Superior temporal gyrus (tissue), 1 donor: ENCODE results near the gene CTDSP2.
"Not testable (repeated sequence)": the region's sequence is repeated elsewhere in the genome, so short reads cannot be mapped to it uniquely, and the experiment has no call there.

Experiments
- DNase-seq: peaks from one replicate; pipeline ENCODE4 v3.0.0-alpha.2; 2016; ENCODE audit errors: extremely low spot score

Gene CTDSP2

DNA sequence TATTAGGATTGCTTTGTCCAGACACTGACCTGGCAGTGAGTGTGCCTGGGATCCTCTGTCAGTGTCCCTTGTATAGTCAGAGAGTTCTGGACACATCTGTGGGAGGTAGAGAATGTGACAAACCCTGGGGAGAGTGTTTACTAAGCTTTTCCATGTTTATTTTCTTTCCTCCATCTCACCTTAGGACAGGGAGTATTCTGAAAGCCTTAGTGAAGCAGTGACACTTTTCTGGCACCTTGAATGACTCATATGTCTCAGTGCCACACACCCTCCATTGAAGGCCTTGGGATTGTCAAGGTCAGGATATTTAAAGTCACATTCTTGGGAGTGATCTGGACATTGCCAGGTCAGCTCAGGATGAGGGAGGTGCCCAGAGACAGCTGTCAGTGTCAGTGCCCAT, 34.9 kb upstream of the CTDSP2 start:
- no peak for DNase-seq

DNA sequence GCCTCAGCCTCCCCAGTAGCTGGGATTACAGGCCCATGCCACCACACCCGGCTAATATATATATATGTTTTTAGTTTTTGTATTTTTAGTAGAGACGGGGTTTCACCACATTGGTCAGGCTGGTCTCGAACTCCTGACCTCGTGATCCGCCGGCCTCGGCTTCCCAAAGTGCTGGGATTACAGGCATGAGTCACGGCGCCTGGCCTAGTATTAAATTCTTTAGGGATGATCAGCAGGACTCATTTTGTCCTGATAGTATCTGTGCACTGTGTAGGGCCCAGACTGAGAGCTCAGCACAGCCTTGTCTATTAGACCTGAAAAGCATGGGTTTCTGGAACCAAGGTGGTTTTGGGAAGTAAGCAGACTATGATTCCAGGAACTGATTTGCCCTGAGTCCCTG, 34.5 kb upstream of the CTDSP2 start:
- not testable (repeated sequence) for DNase-seq

- DNase-seq: no peak
Measured at GRCh38 chr12:57877876-57878275, 31.3 kb upstream of the CTDSP2 start.

GRCh38 chr12:57875753-57876547, 29.4 kb upstream of the CTDSP2 start:
- DNase-seq: no peak

GRCh38 chr12:57874166-57875108, 27.9 kb upstream of the CTDSP2 start:
- no peak for DNase-seq

- no peak for DNase-seq
Measured at GRCh38 chr12:57872362-57872761, 25.8 kb upstream of the CTDSP2 start.

DNA sequence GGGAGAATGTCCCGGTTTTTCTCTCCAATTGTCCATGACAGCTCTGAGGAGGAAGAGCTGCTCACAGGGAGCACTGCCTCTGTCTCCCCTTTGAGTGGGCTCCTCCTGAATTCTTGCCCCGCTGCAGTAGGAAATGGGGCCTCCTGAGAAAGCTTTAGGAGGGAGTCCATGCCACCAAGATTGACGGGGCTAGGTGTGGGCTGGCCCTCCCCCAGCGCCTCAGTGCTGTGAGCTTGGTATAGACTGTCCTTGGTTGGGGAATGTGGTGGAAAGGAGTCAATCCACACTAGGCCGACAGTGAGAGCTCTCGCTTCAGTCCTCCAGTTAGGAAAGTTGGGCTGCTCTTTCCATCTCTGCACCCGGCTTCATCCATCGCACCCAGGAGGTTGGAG, 23.4 kb upstream of the CTDSP2 start:
- no peak for DNase-seq

- peak; percentile 72 for DNase-seq
Measured at GRCh38 chr12:57869298-57869926, 22.9 kb upstream of the CTDSP2 start.

DNA sequence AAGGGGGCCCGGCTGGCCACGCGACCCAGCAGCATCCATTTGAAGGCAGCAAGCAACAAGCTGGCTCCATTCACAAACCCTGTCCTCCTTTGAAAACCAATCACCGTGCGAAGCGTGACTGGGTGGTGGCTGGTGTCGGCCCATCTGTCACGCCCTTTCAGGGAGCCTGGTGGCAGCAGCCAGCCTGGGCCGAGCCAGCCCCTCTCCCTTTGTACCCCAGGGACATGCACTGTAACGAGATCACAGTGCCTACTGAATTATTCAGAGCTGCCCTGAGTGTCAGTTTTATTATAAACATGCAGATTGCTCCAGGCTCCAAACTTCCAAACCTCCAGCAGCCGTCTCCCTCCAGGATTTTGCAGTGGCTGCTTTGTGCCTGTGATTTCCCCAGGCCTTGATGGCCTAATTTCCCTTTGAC, 22.3 kb upstream of the CTDSP2 start:
- peak; percentile 72 for DNase-seq

- DNase-seq: no peak
Measured at GRCh38 chr12:57868221-57868620, 21.7 kb upstream of the CTDSP2 start.

DNA sequence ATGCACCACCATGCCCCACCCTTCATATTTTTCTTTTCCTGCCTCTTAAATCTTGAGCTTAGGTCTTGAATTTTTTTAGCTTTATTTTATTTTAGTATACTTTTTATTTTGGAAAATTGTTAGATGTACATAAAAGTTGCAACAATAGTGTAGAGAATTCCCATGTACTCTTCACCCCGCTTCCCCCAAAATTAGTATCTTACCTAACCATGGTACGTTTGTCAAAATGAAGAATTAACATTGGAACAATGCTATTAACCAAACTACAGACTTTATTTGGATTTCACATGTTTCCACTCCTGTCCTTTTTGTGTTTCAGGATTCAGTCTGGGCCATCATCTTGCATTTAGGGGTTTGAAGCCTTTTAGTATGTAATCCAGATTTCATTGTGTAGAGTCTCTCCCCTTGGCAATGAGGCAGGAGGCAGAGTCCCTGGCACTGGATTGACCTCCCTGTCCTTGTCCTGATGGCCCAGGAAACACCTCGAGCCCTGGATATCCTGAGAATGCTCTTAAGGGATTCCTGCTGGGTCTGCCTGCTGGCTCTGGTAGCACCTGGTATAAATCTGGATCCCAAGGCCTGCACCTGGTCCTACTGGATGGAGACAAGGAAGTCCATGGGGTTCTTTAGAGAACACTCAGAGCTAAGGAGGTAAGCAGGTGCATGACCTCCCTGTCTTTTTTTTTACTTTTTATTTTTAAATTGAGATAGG, 19.9 kb upstream of the CTDSP2 start:
- DNase-seq: no peak

GRCh38 chr12:57865084-57865751, 18.7 kb upstream of the CTDSP2 start:
- DNase-seq: no peak

GRCh38 chr12:57864442-57865083, 18.0 kb upstream of the CTDSP2 start:
- peak; percentile 72 for DNase-seq

DNA sequence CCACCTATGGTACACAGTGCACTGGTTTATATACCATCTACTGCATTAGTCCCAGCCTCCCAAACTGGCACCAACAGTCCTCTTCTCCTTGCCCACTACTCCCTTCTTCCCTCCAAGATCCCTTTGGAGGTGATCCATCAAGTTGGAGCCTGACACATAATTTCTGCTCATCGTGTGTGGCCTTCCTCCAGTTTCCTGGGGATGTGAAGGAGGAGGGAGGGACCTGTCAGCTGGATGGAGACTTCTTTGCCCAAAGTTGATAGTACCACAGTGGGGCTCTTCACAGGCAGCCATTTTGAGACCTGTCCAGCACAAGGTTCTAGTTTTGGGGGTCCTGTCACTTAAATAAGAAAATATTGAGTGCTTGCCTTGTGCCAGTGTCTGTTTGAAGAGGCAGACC, 17.1 kb upstream of the CTDSP2 start:
- DNase-seq: no peak

GRCh38 chr12:57861967-57862366, 15.4 kb upstream of the CTDSP2 start:
- no peak for DNase-seq

DNA sequence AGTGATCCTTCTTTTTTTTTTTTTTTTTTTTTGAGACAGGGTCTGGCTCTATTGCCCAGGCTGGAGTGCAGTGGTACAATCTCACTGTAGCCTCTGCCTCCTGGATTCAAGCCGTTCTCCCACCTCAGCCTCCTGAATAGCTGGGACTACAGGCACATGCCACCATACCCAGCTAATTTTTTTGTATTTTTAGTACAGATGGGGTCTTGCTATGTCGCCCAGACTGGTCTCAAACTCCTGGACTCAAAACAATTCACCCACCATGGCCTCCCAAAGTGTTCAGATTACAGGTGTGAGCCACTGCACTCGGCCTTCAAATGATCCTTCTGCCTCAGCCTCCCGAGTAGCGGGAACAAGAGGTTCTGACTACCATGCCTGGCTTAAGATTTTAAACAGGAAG, 14.4 kb upstream of the CTDSP2 start:
- not testable (repeated sequence) for DNase-seq

GRCh38 chr12:57859121-57859520, 12.6 kb upstream of the CTDSP2 start:
- DNase-seq: no peak

DNA sequence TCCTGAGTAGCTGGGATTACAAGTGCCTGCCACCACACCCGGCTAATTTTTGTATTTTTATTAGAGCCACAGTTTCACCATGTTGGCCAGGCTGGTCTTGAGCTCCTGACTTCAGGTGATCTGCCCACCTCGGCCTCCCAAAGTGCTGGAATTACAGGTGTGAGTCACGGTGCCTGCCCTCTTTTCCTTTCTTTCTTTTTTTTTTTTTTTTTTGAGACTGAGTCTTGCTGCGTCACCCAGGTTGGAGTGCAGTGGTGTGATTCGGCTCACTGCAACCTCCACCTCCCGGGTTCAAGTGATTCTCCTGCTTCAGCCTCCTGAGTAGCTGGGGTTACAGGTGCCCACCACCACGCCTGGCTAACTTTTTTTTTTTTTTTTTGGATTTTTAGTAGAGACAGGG, 11.6 kb upstream of the CTDSP2 start:
- DNase-seq: not testable (repeated sequence)

DNA sequence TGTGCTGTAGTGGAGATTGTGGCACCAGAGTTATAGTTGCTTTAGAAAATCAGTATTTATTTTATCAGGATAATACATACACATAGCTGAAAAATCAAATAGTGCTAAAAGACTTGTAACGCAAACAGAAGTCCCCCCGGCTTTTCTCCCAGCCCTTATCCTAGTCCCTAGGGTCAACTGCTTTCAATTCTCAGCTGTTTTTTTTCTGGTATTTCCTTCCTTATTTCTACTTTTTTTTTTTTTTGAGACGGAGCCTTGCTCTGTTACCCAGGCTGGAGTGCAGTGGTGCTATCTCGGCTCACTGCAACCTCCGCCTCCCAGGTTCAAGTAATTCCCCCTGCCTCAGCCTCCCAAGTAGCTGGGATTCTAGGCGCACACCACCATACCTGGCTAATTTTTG, 8.4 kb upstream of the CTDSP2 start:
- no peak for DNase-seq

DNA sequence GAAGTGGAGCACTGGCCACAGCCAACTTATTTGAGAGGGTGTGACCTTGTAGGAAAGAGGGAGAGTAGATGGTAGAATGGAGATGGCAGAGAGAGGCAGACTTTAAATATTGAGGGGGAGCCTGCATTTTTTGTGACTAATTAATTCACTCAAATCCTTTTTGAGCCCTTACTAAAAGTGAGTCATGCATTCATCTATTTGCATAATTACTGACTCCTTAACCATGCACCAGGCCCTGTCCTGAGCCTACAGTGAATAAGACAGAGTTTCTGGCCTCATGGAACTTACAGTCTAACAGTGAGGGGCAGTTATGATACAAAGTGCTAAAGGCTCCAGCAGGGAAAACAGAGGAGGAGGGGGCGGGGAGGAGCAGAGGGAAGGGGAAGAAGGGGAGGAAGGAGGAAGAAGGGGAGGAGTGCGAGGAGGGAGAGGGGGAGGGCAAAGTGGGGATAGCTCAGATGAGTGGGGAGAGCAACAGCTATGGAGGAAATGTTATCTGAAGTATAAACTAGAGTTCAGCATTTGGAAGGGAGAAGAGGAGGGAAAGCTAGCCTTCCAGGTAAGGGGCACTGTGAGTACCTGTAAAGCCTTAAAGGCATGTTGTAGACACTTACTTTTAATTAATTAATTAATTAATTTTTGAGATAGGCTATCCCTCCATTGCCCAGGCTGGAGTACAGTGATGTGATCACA, 7.5 kb upstream of the CTDSP2 start:
- DNase-seq: no peak
